HCT116 (cell line): Measurements from ENCODE around the gene WDR38.

ENCODE experiments used
- ATF3 ChIP-seq: IDR thresholded peaks from 2 replicates; pipeline ENCODE4 v1.6.1; 2012
- CEBPB ChIP-seq: IDR thresholded peaks from 2 replicates; pipeline ENCODE4 v1.6.1; 2012; ENCODE audit warnings: low read depth
- CTCF ChIP-seq, 3 experiments: fragments of 200-600 bp in 1 of 3; sonication (generic) in 1 of 3; IDR thresholded peaks in 2 of 3; conservative IDR thresholded peaks in 1 of 3; 2 replicates each; pipeline ENCODE4 v1.5.1; 2012 to 2017; ENCODE audit warnings: low read depth in 2 of 3, low read length in 2 of 3, antibody characterized with exemption in 1 of 3, borderline replicate concordance in 1 of 3, control low read depth in 1 of 3, mild to moderate bottlenecking in 1 of 3, mixed read lengths in 1 of 3, mixed run types in 1 of 3, moderate library complexity in 1 of 3; ENCODE audit not compliant: insufficient read depth in 1 of 3
- EZH2 ChIP-seq: fragments of 200-600 bp; sonication (generic); IDR thresholded peaks from 2 replicates; pipeline ENCODE4 v1.6.1; 2017; ENCODE audit warnings: antibody characterized with exemption, mixed run types
- EZH2phosphoT487 ChIP-seq: fragments of 200-600 bp; IDR thresholded peaks from 2 replicates; pipeline ENCODE4 v1.6.1; 2018; ENCODE audit warnings: antibody characterized with exemption, borderline replicate concordance
- JUND ChIP-seq: IDR thresholded peaks from 2 replicates; pipeline ENCODE4 v1.6.1; 2012
- POLR2A ChIP-seq: IDR thresholded peaks from 2 replicates; pipeline ENCODE4 v1.7.0; 2011; ENCODE audit warnings: borderline replicate concordance; ENCODE audit not compliant: insufficient read depth, insufficient read length; ENCODE audit errors: extremely low read depth
- POLR2AphosphoS5 ChIP-seq: IDR thresholded peaks from 2 replicates; pipeline ENCODE4 v1.6.1; 2011; ENCODE audit warnings: mild to moderate bottlenecking, low read depth, low read length, moderate library complexity
- RAD21 ChIP-seq: IDR thresholded peaks from 2 replicates; pipeline ENCODE4 v1.6.1; 2012; ENCODE audit warnings: low read depth, mild to moderate bottlenecking
- SIN3A ChIP-seq: IDR thresholded peaks from 2 replicates; pipeline ENCODE4 v1.6.1; 2012; ENCODE audit warnings: low read depth
- ZBTB33 ChIP-seq: IDR thresholded peaks from 2 replicates; pipeline ENCODE4 v1.6.1; 2011; ENCODE audit warnings: mild to moderate bottlenecking, low read length, moderate library complexity; ENCODE audit not compliant: insufficient replicate concordance; ENCODE audit errors: extremely low read depth

- no peak for TF ChIP-seq POLR2A
- TF ChIP-seq CTCF (IDR thresholded peaks at IDR 0.05 in 2 of 3, conservative IDR thresholded peaks at IDR 0.05 in 1 of 3; ENCODE audit: borderline replicate concordance in 1 of 3, insufficient read depth in 1 of 3, low read depth in 2 of 3, low read length in 2 of 3) = no peak
- no peak for TF ChIP-seq RAD21
- no peak for TF ChIP-seq EZH2phosphoT487
- TF ChIP-seq CEBPB = no peak
- TF ChIP-seq POLR2AphosphoS5 = no peak
- no peak for TF ChIP-seq JUND
- no peak for TF ChIP-seq ATF3
- no peak for TF ChIP-seq ZBTB33
- no peak for TF ChIP-seq SIN3A
- no peak for TF ChIP-seq EZH2
These were observed 34.6 kb downstream of the WDR38 start for GRCh38 chr9:124887832-124888231.
